NCI-H345 (cell line): ENCODE measurements around the gene GGA1.

Experiments
- DNase-seq: peaks from one replicate; lab custom pipeline; 2025; lab: John Stamatoyannopoulos, UW

The GGA1 gene

GRCh38 chr22:37631448-37632173, 23.0 kb downstream of the GGA1 start:
- DNase-seq, result no peak

GRCh38 chr22:37632174-37633088, 23.8 kb downstream of the GGA1 start:
- no peak for DNase-seq

GRCh38 chr22:37633089-37633624, 24.5 kb downstream of the GGA1 start:
- DNase-seq, result no peak

GRCh38 chr22:37633625-37634416, 25.2 kb downstream of the GGA1 start:
- DNase-seq, result no peak

- DNase-seq, result no peak
Observed at GRCh38 chr22:37634417-37634924, 25.8 kb downstream of the GGA1 start.

- no peak for DNase-seq
Observed at GRCh38 chr22:37635157-37635556, 26.5 kb downstream of the GGA1 start.

- no peak for DNase-seq
Observed at GRCh38 chr22:37636186-37636948, 27.7 kb downstream of the GGA1 start.

- DNase-seq, result no peak
Observed at GRCh38 chr22:37636949-37637273, 28.3 kb downstream of the GGA1 start.

- no peak for DNase-seq
Observed at GRCh38 chr22:37638391-37639069, 29.9 kb downstream of the GGA1 start.

GRCh38 chr22:37639070-37639760, 30.6 kb downstream of the GGA1 start, which contains the start of gene SH3BP1:
Gene SH3BP1 (plus strand): TSS chr22:37639669. CDS start chr22:37639788, 119 bp downstream.
- peak; percentile 21 for DNase-seq

- DNase-seq, result no peak
Observed at GRCh38 chr22:37639771-37640590, 31.3 kb downstream of the GGA1 start.

GRCh38 chr22:37640591-37641560, 32.2 kb downstream of the GGA1 start:
- no peak for DNase-seq

- DNase-seq, result no peak
Observed at GRCh38 chr22:37641561-37641949, 32.9 kb downstream of the GGA1 start.

GRCh38 chr22:37643225-37643847, 34.7 kb downstream of the GGA1 start:
- DNase-seq, result peak; percentile 52

- DNase-seq, result no peak
Observed at GRCh38 chr22:37647317-37647716, 38.7 kb downstream of the GGA1 start.

GRCh38 chr22:37647928-37648327, 39.3 kb downstream of the GGA1 start:
- no peak for DNase-seq

GRCh38 chr22:37650463-37651136, 42.0 kb downstream of the GGA1 start:
- no peak for DNase-seq
